Putamen (tissue), 1 donor: ENCODE results near the gene PGP.
"Not testable (repeated sequence)": the region's sequence is repeated elsewhere in the genome, so short reads cannot be mapped to it uniquely, and the experiment has no call there.

ENCODE experiments used
- DNase-seq: peaks from one replicate; pipeline ENCODE4 v3.0.0-alpha.2; 2016; ENCODE audit warnings: low spot score

Gene PGP

GRCh38 chr16:2214719-2214968 lies at the start of gene PGP:
Gene PGP, minus strand, starts transcription at chr16:2214840. Its CDS starts 63 bp downstream, at chr16:2214777.
- DNase-seq: no peak

GRCh38 chr16:2263026-2263425 lies 48.4 kb upstream of the PGP start:
- not testable (repeated sequence) for DNase-seq

GRCh38 chr16:2260250-2260649 lies 45.6 kb upstream of the PGP start:
- no peak for DNase-seq

GRCh38 chr16:2258530-2258929 lies 43.9 kb upstream of the PGP start:
- not testable (repeated sequence) for DNase-seq

- DNase-seq: no peak
Measured at GRCh38 chr16:2257726-2258125, 43.1 kb upstream of the PGP start.

GRCh38 chr16:2256531-2257140 lies 42.0 kb upstream of the PGP start:
- DNase-seq: no peak

- no peak for DNase-seq
Measured at GRCh38 chr16:2253293-2253692, 38.7 kb upstream of the PGP start.

- no peak for DNase-seq
Measured at GRCh38 chr16:2252806-2253148, 38.1 kb upstream of the PGP start.

GRCh38 chr16:2251296-2252111 lies 36.9 kb upstream of the PGP start, which contains the start of gene ECI1:
Gene ECI1, minus strand, starts transcription at chr16:2251587. Its CDS starts 21 bp downstream, at chr16:2251566.
- peak; percentile 93 for DNase-seq

GRCh38 chr16:2250652-2251295 lies 36.1 kb upstream of the PGP start:
- no peak for DNase-seq

GRCh38 chr16:2246301-2246885 lies 31.8 kb upstream of the PGP start:
- no peak for DNase-seq

- DNase-seq: no peak
Measured at GRCh38 chr16:2244926-2245795, 30.5 kb upstream of the PGP start.

- no peak for DNase-seq
Measured at GRCh38 chr16:2244301-2244700, 29.7 kb upstream of the PGP start.

GRCh38 chr16:2243781-2244180 lies 29.1 kb upstream of the PGP start:
- no peak for DNase-seq

GRCh38 chr16:2243031-2243528 lies 28.4 kb upstream of the PGP start:
- no peak for DNase-seq

GRCh38 chr16:2242598-2242997 lies 28.0 kb upstream of the PGP start:
- DNase-seq: no peak

GRCh38 chr16:2240331-2240730 lies 25.7 kb upstream of the PGP start:
- not testable (repeated sequence) for DNase-seq

GRCh38 chr16:2238838-2239675 lies 24.4 kb upstream of the PGP start:
- no peak for DNase-seq

- DNase-seq: no peak
Measured at GRCh38 chr16:2238150-2238837, 23.7 kb upstream of the PGP start.

GRCh38 chr16:2237493-2238149 lies 23.0 kb upstream of the PGP start:
- no peak for DNase-seq
